Measurements from ENCODE around the gene OR5H2. TPM values are rescaled to one million over a fixed set of nuclear protein-coding genes. Genes with fewer than 3 reads are reported as not detected.

OR5H2 gene
- total RNA-seq, 1 donor from 2014 or later: not detected

DNA sequence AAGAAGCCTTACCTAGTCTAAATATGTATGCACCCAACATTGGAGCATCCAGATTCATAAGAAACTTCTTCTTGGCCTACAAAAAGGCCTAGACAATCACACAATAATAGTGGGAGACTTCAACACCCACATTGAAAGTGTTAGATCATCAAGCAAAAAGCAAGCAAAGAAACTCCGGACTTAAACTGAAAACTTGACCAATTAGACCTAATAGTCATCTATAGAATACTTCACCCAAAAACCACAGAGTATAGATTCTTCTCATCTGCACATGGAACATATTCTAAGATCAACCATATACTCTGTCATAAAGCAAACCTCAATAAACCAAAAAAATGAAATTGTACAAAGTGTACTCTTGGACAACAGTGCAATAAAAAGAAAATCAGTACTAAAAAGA, 49.0 kb downstream of the OR5H2 start:
- FAIRE-seq (no peak), DNase-seq (ENCODE audit: low read depth) (no peak)
- no peaks in the 10 kb centered on the region for H3K9me3 ChIP-seq (ENCODE audit: insufficient read depth, low read depth, low read length)
- H3K27ac Mint-ChIP-seq (ENCODE audit: unreplicated experiment): no peak overlapping the region
- no peaks in the 10 kb centered on the region for H4K20me1 ChIP-seq (ENCODE audit: insufficient read depth, low read length)
- H3K4me3 ChIP-seq (ENCODE audit: insufficient read depth, low read depth, low read length): no peak overlapping the region
- H3K4me2 ChIP-seq (ENCODE audit: low read length): no peak overlapping the region
- peaks cover 2% of the 10 kb centered on the region for H3K27me3 Mint-ChIP-seq (ENCODE audit: low read depth, unreplicated experiment)
- no peaks in the 10 kb centered on the region for H3K9me3 Mint-ChIP-seq (ENCODE audit: unreplicated experiment)
- H3K36me3 Mint-ChIP-seq (ENCODE audit: low read depth, unreplicated experiment): no peaks in the 10 kb centered on the region
- no peaks in the 10 kb centered on the region for H3K4me1 ChIP-seq (ENCODE audit: insufficient read depth, low read length)
- no peak overlapping the region for H2AFZ ChIP-seq (ENCODE audit: low read depth, low read length)
- TF ChIP-seq, protein P1, sequence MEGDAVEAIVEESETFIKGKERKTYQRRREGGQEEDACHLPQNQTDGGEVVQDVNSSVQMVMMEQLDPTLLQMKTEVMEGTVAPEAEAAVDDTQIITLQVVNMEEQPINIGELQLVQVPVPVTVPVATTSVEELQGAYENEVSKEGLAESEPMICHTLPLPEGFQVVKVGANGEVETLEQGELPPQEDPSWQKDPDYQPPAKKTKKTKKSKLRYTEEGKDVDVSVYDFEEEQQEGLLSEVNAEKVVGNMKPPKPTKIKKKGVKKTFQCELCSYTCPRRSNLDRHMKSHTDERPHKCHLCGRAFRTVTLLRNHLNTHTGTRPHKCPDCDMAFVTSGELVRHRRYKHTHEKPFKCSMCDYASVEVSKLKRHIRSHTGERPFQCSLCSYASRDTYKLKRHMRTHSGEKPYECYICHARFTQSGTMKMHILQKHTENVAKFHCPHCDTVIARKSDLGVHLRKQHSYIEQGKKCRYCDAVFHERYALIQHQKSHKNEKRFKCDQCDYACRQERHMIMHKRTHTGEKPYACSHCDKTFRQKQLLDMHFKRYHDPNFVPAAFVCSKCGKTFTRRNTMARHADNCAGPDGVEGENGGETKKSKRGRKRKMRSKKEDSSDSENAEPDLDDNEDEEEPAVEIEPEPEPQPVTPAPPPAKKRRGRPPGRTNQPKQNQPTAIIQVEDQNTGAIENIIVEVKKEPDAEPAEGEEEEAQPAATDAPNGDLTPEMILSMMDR (IDR thresholded peaks at IDR 0.05; ENCODE audit: insufficient read depth, low read depth, low read length): no peak
- no peak for TF ChIP-seq EZH2 (IDR thresholded peaks at IDR 0.05; ENCODE audit: insufficient read depth, low read length)
- H3K9ac ChIP-seq (ENCODE audit: low read length): no peak overlapping the region
- H3K79me2 ChIP-seq (ENCODE audit: insufficient read depth, low read length): no peaks in the 10 kb centered on the region
- no peak overlapping the region for H3K27ac ChIP-seq (ENCODE audit: low read depth, low read length)
- no peaks in the 10 kb centered on the region for H3K4me1 Mint-ChIP-seq (ENCODE audit: low read depth, unreplicated experiment)
- H3K36me3 ChIP-seq (ENCODE audit: insufficient read depth, low read length): no peaks in the 10 kb centered on the region
- H3K27me3 ChIP-seq (ENCODE audit: insufficient read depth, low read length): peaks cover 8% of the 10 kb centered on the region
- no peak overlapping the region for H3K4me3 Mint-ChIP-seq (ENCODE audit: unreplicated experiment)

Other genes with a start within 250 kb of the OR5H2 start
- not detected in 2 replicates for gene GABRR3, start 247.2 kb upstream of the OR5H2 start, total RNA-seq
- not detected in 2 replicates for gene OR5AC2, start 195.3 kb upstream of the OR5H2 start, total RNA-seq
- gene OR5H1, start 151.8 kb upstream of the OR5H2 start, total RNA-seq: not detected in 2 replicates
- gene OR5H14, start 135.0 kb upstream of the OR5H2 start, total RNA-seq: not detected in 2 replicates
- gene OR5H15, start 115.8 kb upstream of the OR5H2 start, total RNA-seq: not detected in 2 replicates
- not detected in 2 replicates for gene OR5H6, start 18.3 kb upstream of the OR5H2 start, total RNA-seq
- not detected in 2 replicates for gene OR5K4, start 71.3 kb downstream of the OR5H2 start, total RNA-seq
- not detected in 2 replicates for gene OR5K3, start 108.2 kb downstream of the OR5H2 start, total RNA-seq
- not detected in 2 replicates for gene OR5K1, start 180.7 kb downstream of the OR5H2 start, total RNA-seq
- not detected in 2 replicates for gene OR5K2, start 215.2 kb downstream of the OR5H2 start, total RNA-seq
- gene CLDND1, start 240.4 kb downstream of the OR5H2 start, total RNA-seq: 104 and 109 TPM in 2 replicates
- gene GPR15, start 249.5 kb downstream of the OR5H2 start, total RNA-seq: not detected in 2 replicates

All from astrocyte (in vitro differentiated cells and primary cell).